ENCODE measurements around the gene TACR3. TPM values are rescaled to one million over a fixed set of nuclear protein-coding genes. Genes with fewer than 3 reads are reported as not detected.
"Not testable (repeated sequence)": the region's sequence is repeated elsewhere in the genome, so short reads cannot be mapped to it uniquely, and the experiment has no call there.

TACR3 gene
- total RNA-seq, 1 donor from 2014 or later, result 0.20 TPM

DNA sequence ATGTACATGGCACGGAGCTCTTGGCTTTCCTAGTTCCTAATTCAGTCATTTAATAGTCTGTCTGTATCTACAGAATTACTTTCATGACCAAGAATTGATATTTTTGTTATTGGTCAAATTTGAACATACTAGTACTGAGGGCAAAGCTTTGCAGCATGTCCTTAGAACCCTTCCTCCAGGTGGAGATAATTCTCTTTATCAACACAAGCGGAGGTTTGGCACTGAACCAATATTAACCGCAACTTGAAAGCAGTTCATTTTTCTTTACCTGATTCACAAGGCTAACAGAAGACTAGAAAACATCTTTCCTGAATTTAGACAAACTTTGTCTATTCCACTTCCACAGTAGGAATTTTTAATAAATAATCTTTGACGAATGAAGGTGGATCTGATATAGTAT, 73.8 kb downstream of the TACR3 start:
- Mint-ChIP-seq H3K27ac (ENCODE audit: unreplicated experiment) (no peak overlapping the region), H3K36me3 (ENCODE audit: unreplicated experiment) (no peaks in the 10 kb centered on the region), H3K4me3 (ENCODE audit: unreplicated experiment) (no peak overlapping the region), H3K27me3 (ENCODE audit: unreplicated experiment) (no peaks in the 10 kb centered on the region), H3K4me1 (ENCODE audit: low read depth, unreplicated experiment) (no peaks in the 10 kb centered on the region), H3K9me3 (ENCODE audit: unreplicated experiment) (no peaks in the 10 kb centered on the region)
- TF ChIP-seq, protein P1, sequence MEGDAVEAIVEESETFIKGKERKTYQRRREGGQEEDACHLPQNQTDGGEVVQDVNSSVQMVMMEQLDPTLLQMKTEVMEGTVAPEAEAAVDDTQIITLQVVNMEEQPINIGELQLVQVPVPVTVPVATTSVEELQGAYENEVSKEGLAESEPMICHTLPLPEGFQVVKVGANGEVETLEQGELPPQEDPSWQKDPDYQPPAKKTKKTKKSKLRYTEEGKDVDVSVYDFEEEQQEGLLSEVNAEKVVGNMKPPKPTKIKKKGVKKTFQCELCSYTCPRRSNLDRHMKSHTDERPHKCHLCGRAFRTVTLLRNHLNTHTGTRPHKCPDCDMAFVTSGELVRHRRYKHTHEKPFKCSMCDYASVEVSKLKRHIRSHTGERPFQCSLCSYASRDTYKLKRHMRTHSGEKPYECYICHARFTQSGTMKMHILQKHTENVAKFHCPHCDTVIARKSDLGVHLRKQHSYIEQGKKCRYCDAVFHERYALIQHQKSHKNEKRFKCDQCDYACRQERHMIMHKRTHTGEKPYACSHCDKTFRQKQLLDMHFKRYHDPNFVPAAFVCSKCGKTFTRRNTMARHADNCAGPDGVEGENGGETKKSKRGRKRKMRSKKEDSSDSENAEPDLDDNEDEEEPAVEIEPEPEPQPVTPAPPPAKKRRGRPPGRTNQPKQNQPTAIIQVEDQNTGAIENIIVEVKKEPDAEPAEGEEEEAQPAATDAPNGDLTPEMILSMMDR (IDR thresholded peaks at IDR 0.05; ENCODE audit: partially characterized antibody, unreplicated experiment), result no peak
- DNase-seq, result no peak

DNA sequence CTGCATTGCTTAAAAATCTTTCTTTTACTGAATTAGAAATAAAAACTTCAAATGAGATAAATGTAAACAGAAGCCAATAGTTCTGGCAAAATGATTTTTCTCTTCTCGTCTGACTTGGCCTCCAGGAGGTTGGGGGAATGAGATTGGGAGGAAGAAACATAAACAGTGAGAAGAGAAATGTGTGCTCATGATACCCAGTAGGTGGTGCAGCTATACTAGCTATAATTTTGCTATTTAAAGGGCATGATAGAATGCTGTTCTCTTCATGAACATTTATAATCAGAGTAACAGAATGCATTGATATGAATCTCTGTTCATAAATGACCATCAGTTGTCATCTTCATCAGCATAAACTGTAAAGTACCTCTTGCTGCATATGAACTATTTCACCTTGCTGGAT, 85.5 kb downstream of the TACR3 start:
- no peak for DNase-seq
- Mint-ChIP-seq H3K4me1 (ENCODE audit: low read depth, unreplicated experiment) (no peaks in the 10 kb centered on the region), H3K27ac (ENCODE audit: unreplicated experiment) (no peak overlapping the region), H3K9me3 (ENCODE audit: unreplicated experiment) (no peaks in the 10 kb centered on the region), H3K27me3 (ENCODE audit: unreplicated experiment) (no peaks in the 10 kb centered on the region), H3K4me3 (ENCODE audit: unreplicated experiment) (no peak overlapping the region), H3K36me3 (ENCODE audit: unreplicated experiment) (no peaks in the 10 kb centered on the region)
- TF ChIP-seq, protein P1 (IDR thresholded peaks at IDR 0.05; ENCODE audit: partially characterized antibody, unreplicated experiment), result no peak

DNA sequence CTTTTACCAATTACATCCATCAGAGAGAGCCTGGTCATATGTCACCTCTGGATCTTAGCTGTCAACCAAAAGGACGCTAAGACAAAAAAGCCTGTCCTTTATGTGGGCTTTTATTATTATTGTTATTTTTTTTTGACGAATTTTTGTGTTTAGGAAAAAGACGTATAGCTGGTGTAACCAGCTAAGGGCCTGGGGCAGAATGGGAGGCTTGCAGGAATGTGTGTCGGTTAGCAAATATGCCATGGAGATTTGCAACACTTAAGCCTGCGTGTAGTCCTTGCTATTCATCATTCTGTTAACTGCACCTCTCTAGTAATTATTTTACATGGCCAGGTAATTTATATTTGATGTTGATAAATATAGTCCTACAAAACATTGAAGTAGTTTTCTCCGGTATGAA, 93.5 kb downstream of the TACR3 start:
- H3K4me1 Mint-ChIP-seq (ENCODE audit: low read depth, unreplicated experiment), result no peaks in the 10 kb centered on the region
- H3K27me3 Mint-ChIP-seq (ENCODE audit: unreplicated experiment), result peaks cover 3% of the 10 kb centered on the region
- H3K4me3 Mint-ChIP-seq (ENCODE audit: unreplicated experiment), result no peak overlapping the region
- H3K9me3 Mint-ChIP-seq (ENCODE audit: unreplicated experiment), result no peaks in the 10 kb centered on the region
- TF ChIP-seq, protein P1 (IDR thresholded peaks at IDR 0.05; ENCODE audit: partially characterized antibody, unreplicated experiment), result no peak
- DNase-seq, result no peak
- H3K36me3 Mint-ChIP-seq (ENCODE audit: unreplicated experiment), result no peaks in the 10 kb centered on the region
- H3K27ac Mint-ChIP-seq (ENCODE audit: unreplicated experiment), result no peak overlapping the region

DNA sequence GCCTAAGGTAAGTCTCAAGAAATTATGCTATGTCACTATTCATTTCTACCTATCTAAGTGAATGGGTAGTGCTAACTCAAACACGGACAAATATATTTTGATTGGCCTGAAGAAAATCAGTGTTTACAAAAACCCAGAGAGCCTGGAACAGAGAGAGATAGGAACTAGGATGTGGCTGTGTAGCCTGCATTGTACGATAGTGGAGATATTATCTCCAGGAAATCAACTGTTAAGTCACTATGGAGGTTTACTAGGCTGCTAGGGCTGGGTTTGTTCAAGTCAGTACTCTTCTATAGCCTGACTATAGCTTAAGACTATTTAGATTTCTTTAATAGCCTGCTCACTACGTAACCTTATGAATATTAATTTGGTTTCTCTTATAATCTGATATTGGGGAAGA, 127.9 kb downstream of the TACR3 start:
- Mint-ChIP-seq H3K36me3 (ENCODE audit: unreplicated experiment) (no peaks in the 10 kb centered on the region), H3K9me3 (ENCODE audit: unreplicated experiment) (no peaks in the 10 kb centered on the region), H3K27me3 (ENCODE audit: unreplicated experiment) (no peaks in the 10 kb centered on the region), H3K4me1 (ENCODE audit: low read depth, unreplicated experiment) (no peaks in the 10 kb centered on the region), H3K4me3 (ENCODE audit: unreplicated experiment) (no peak overlapping the region), H3K27ac (ENCODE audit: unreplicated experiment) (no peak overlapping the region)
- no peak for DNase-seq
- TF ChIP-seq, protein P1 (IDR thresholded peaks at IDR 0.05; ENCODE audit: partially characterized antibody, unreplicated experiment), result no peak

DNA sequence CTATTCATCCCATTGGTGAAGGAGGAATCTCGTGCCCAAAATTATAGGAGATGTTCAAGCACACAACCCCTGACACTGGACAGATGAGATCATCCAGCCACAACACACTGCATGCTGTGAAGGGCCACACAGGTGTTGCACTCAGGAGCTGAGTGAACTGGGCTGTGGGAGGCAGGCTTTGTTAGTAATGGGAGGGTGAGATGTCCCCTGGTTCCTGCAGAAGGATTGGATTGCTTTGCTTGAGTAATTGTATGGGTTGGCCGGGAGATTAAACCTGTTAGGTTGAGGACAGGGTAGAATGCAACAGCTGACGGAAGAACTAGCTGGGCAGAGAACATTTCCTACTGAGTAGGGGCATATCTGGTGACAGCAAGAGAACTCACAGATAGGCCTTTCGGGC, 152.2 kb downstream of the TACR3 start:
- Mint-ChIP-seq H3K4me3 (ENCODE audit: unreplicated experiment) (no peak overlapping the region), H3K9me3 (ENCODE audit: unreplicated experiment) (no peaks in the 10 kb centered on the region), H3K27ac (ENCODE audit: unreplicated experiment) (no peak overlapping the region), H3K4me1 (ENCODE audit: low read depth, unreplicated experiment) (no peaks in the 10 kb centered on the region), H3K27me3 (ENCODE audit: unreplicated experiment) (no peaks in the 10 kb centered on the region), H3K36me3 (ENCODE audit: unreplicated experiment) (no peaks in the 10 kb centered on the region)
- DNase-seq, result no peak
- TF ChIP-seq, protein P1 (IDR thresholded peaks at IDR 0.05; ENCODE audit: partially characterized antibody, unreplicated experiment), result no peak

DNA sequence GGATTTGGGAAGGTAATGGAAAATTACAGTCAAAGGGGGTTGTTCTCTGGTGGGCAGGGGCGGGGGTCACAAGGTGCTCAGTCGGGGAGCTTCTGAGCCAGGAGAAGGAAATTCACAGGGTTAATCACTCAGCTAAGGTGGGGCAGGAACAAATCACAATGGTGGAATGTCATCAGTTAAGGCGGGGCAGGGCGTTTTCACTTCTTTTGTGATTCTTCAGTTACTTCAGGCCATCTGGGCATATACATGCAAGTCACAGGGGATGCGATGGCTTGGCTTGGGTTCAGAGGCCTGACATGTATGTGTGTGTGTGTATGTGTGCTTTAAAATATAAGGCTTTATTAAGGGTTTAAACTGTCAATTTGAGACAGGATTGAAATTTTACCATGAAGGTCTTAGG, 160.6 kb downstream of the TACR3 start:
- H3K27ac Mint-ChIP-seq (ENCODE audit: unreplicated experiment); H3K27me3 Mint-ChIP-seq (ENCODE audit: unreplicated experiment); DNase-seq; H3K9me3 Mint-ChIP-seq (ENCODE audit: unreplicated experiment); H3K4me3 Mint-ChIP-seq (ENCODE audit: unreplicated experiment); H3K4me1 Mint-ChIP-seq (ENCODE audit: low read depth, unreplicated experiment); H3K36me3 Mint-ChIP-seq (ENCODE audit: unreplicated experiment): not testable (repeated sequence)
